ENCODE data around the gene PLPP1. TPM values are rescaled to one million over a fixed set of nuclear protein-coding genes. Genes with fewer than 3 reads are reported as not detected.

PLPP1 gene
- total and polyA plus RNA-seq, 5 donors: 79.8 to 150 (median 96.3) TPM

- Histone ChIP-seq H3K27ac (ENCODE audit: low read length) (no peak overlapping the region), H3K4me3 (ENCODE audit: low read length) (no peak overlapping the region), H3K9me3 (ENCODE audit: control insufficient read depth, low read length) (no peaks in the 10 kb centered on the region), H3K27me3 (ENCODE audit: control insufficient read depth, insufficient read depth) (no peaks in the 10 kb centered on the region), H3K4me1 (ENCODE audit: control insufficient read depth, insufficient read depth, low read length) (no peaks in the 10 kb centered on the region)
- DNase-seq (no peak), ATAC-seq (no peak)
- WGBS: 82% methylated on average over 1 of the region's 1 CpG
- intact Hi-C loops (cut with DNase I): loop anchor here in 1 of 4 donors (10.0 kb wide), 1 partner anchor 52 kb away; no protein-coding TSS in a partner anchor
Measured at GRCh38 chr5:55472642-55473041, 62.1 kb downstream of the PLPP1 start.

GRCh38 chr5:55471468-55471867, 63.3 kb downstream of the PLPP1 start:
- Histone ChIP-seq H3K9me3 (ENCODE audit: control insufficient read depth, low read length) (no peaks in the 10 kb centered on the region), H3K27ac (ENCODE audit: low read length) (no peak overlapping the region), H3K27me3 (ENCODE audit: control insufficient read depth, insufficient read depth) (no peaks in the 10 kb centered on the region), H3K4me1 (ENCODE audit: control insufficient read depth, insufficient read depth, low read length) (peaks cover 1% of the 10 kb centered on the region), H3K4me3 (ENCODE audit: low read length) (no peak overlapping the region)
- WGBS: 92% methylated on average over 1 of the region's 1 CpG
- DNase-seq: no peak
- intact Hi-C loops (cut with DNase I): loop anchor here in 1 of 4 donors (10.0 kb wide), 1 partner anchor 53 kb away; no protein-coding TSS in a partner anchor
- no peak for ATAC-seq

GRCh38 chr5:55470282-55470681, 64.5 kb downstream of the PLPP1 start:
- no peak for ATAC-seq
- WGBS: 98% methylated on average over 1 of the region's 1 CpG
- no peaks in the 10 kb centered on the region for H3K9me3 ChIP-seq (ENCODE audit: control insufficient read depth, low read length)
- H3K27me3 ChIP-seq (ENCODE audit: control insufficient read depth, insufficient read depth): no peaks in the 10 kb centered on the region
- H3K4me3 ChIP-seq (ENCODE audit: low read length): no peak overlapping the region
- no peak for DNase-seq
- H3K27ac ChIP-seq (ENCODE audit: low read length): no peak overlapping the region
- peaks cover 1% of the 10 kb centered on the region for H3K4me1 ChIP-seq (ENCODE audit: control insufficient read depth, insufficient read depth, low read length)
- intact Hi-C loops (cut with DNase I): loop anchor here in 1 of 4 donors (10.0 kb wide), 1 partner anchor 55 kb away; no protein-coding TSS in a partner anchor

GRCh38 chr5:55469839-55470238, 64.9 kb downstream of the PLPP1 start:
- Histone ChIP-seq H3K9me3 (ENCODE audit: control insufficient read depth, low read length) (no peaks in the 10 kb centered on the region), H3K4me3 (ENCODE audit: low read length) (no peak overlapping the region), H3K27ac (ENCODE audit: low read length) (no peak overlapping the region), H3K4me1 (ENCODE audit: control insufficient read depth, insufficient read depth, low read length) (peaks cover 1% of the 10 kb centered on the region), H3K27me3 (ENCODE audit: control insufficient read depth, insufficient read depth) (no peaks in the 10 kb centered on the region)
- ATAC-seq (no peak), DNase-seq (no peak)
- intact Hi-C loops (cut with DNase I): loop anchor here in 1 of 4 donors (10.0 kb wide), 1 partner anchor 55 kb away; no protein-coding TSS in a partner anchor

GRCh38 chr5:55467862-55468551, 66.8 kb downstream of the PLPP1 start:
- Histone ChIP-seq H3K27ac (ENCODE audit: low read length) (no peak overlapping the region), H3K4me3 (ENCODE audit: low read length) (no peak overlapping the region), H3K4me1 (ENCODE audit: control insufficient read depth, insufficient read depth, low read length) (peaks cover 1% of the 10 kb centered on the region), H3K9me3 (ENCODE audit: control insufficient read depth, low read length) (no peaks in the 10 kb centered on the region), H3K27me3 (ENCODE audit: control insufficient read depth, insufficient read depth) (no peaks in the 10 kb centered on the region)
- 59% methylated on average over 5 of the region's 5 CpGs for WGBS
- intact Hi-C loops (cut with DNase I): no loop called here
- peak in 1 of 2 donors; percentile 27 for ATAC-seq
- DNase-seq: no peak

GRCh38 chr5:55463613-55464012, 71.2 kb downstream of the PLPP1 start:
- Histone ChIP-seq H3K4me3 (ENCODE audit: low read length) (no peak overlapping the region), H3K9me3 (ENCODE audit: control insufficient read depth, low read length) (no peaks in the 10 kb centered on the region), H3K27me3 (ENCODE audit: control insufficient read depth, insufficient read depth) (no peaks in the 10 kb centered on the region), H3K27ac (ENCODE audit: low read length) (no peak overlapping the region), H3K4me1 (ENCODE audit: control insufficient read depth, insufficient read depth, low read length) (peaks cover 1% of the 10 kb centered on the region)
- no peak for DNase-seq
- ATAC-seq: no peak
- intact Hi-C loops (cut with DNase I): no loop called here
- WGBS: 95% methylated on average over 3 of the region's 3 CpGs

GRCh38 chr5:55459572-55459971, 75.2 kb downstream of the PLPP1 start:
- no peak for ATAC-seq
- no peak overlapping the region for H3K4me3 ChIP-seq (ENCODE audit: low read length)
- no peaks in the 10 kb centered on the region for H3K4me1 ChIP-seq (ENCODE audit: control insufficient read depth, insufficient read depth, low read length)
- no peak overlapping the region for H3K27ac ChIP-seq (ENCODE audit: low read length)
- H3K9me3 ChIP-seq (ENCODE audit: control insufficient read depth, low read length): no peaks in the 10 kb centered on the region
- H3K27me3 ChIP-seq (ENCODE audit: control insufficient read depth, insufficient read depth): no peaks in the 10 kb centered on the region
- DNase-seq: no peak
- intact Hi-C loops (cut with DNase I): no loop called here
- WGBS: 97% methylated on average over 2 of the region's 2 CpGs

- intact Hi-C loops (cut with DNase I): no loop called here
- 93% methylated on average over 3 of the region's 3 CpGs for WGBS
Measured at GRCh38 chr5:55456216-55456895, 78.4 kb downstream of the PLPP1 start.

GRCh38 chr5:55454282-55454681, 80.5 kb downstream of the PLPP1 start:
- intact Hi-C loops (cut with DNase I): no loop called here
- DNase-seq (no peak), ATAC-seq (peak in 1 of 2 donors; percentile 23)
- 50% methylated on average over 2 of the region's 2 CpGs for WGBS
- Histone ChIP-seq H3K4me1 (ENCODE audit: control insufficient read depth, insufficient read depth, low read length) (peaks cover 1% of the 10 kb centered on the region), H3K27me3 (ENCODE audit: control insufficient read depth, insufficient read depth) (no peaks in the 10 kb centered on the region), H3K9me3 (ENCODE audit: control insufficient read depth, low read length) (no peaks in the 10 kb centered on the region), H3K4me3 (ENCODE audit: low read length) (no peak overlapping the region), H3K27ac (ENCODE audit: low read length) (no peak overlapping the region)

More at GRCh38 chr5:55456216-55456895, 78.4 kb downstream of the PLPP1 start:
- Histone ChIP-seq H3K27ac (ENCODE audit: low read length) (no peak overlapping the region), H3K4me3 (ENCODE audit: low read length) (no peak overlapping the region), H3K9me3 (ENCODE audit: control insufficient read depth, low read length) (no peaks in the 10 kb centered on the region), H3K4me1 (ENCODE audit: control insufficient read depth, insufficient read depth, low read length) (peaks cover 1% of the 10 kb centered on the region), H3K27me3 (ENCODE audit: control insufficient read depth, insufficient read depth) (no peaks in the 10 kb centered on the region)
- no peak for DNase-seq
- ATAC-seq: no peak

GRCh38 chr5:55453211-55453610, 81.6 kb downstream of the PLPP1 start:
- no peak for DNase-seq
- ATAC-seq: no peak
- Histone ChIP-seq H3K4me3 (ENCODE audit: low read length) (no peak overlapping the region), H3K4me1 (ENCODE audit: control insufficient read depth, insufficient read depth, low read length) (peaks cover 1% of the 10 kb centered on the region), H3K27me3 (ENCODE audit: control insufficient read depth, insufficient read depth) (no peaks in the 10 kb centered on the region), H3K9me3 (ENCODE audit: control insufficient read depth, low read length) (no peaks in the 10 kb centered on the region), H3K27ac (ENCODE audit: low read length) (no peak overlapping the region)
- intact Hi-C loops (cut with DNase I): no loop called here
- 34% methylated on average over 1 of the region's 1 CpG for WGBS

- H3K9me3 ChIP-seq (ENCODE audit: control insufficient read depth, low read length): no peaks in the 10 kb centered on the region
- H3K4me1 ChIP-seq (ENCODE audit: control insufficient read depth, insufficient read depth, low read length): peaks cover 1% of the 10 kb centered on the region
- H3K4me3 ChIP-seq (ENCODE audit: low read length): no peak overlapping the region
- DNase-seq (no peak), ATAC-seq (no peak)
- intact Hi-C loops (cut with DNase I): no loop called here
- no peak overlapping the region for H3K27ac ChIP-seq (ENCODE audit: low read length)
- H3K27me3 ChIP-seq (ENCODE audit: control insufficient read depth, insufficient read depth): no peaks in the 10 kb centered on the region
- 96% methylated on average over 2 of the region's 2 CpGs for WGBS
Measured at GRCh38 chr5:55451976-55452375, 82.8 kb downstream of the PLPP1 start.

All from right cardiac atrium (tissue), 5 donors.